HG03565 (cell line): ENCODE measurements around the gene PSMD14.
"Not testable (repeated sequence)": the region's sequence is repeated elsewhere in the genome, so short reads cannot be mapped to it uniquely, and the experiment has no call there.

ENCODE experiments used
- ATAC-seq: cut with Tn5 transposase; IDR thresholded peaks from one replicate; pipeline ENCODE4 v1.9.1; 2021; ENCODE audit warnings: mild to moderate bottlenecking, moderate library complexity; ENCODE audit not compliant: unreplicated experiment

Gene PSMD14

DNA sequence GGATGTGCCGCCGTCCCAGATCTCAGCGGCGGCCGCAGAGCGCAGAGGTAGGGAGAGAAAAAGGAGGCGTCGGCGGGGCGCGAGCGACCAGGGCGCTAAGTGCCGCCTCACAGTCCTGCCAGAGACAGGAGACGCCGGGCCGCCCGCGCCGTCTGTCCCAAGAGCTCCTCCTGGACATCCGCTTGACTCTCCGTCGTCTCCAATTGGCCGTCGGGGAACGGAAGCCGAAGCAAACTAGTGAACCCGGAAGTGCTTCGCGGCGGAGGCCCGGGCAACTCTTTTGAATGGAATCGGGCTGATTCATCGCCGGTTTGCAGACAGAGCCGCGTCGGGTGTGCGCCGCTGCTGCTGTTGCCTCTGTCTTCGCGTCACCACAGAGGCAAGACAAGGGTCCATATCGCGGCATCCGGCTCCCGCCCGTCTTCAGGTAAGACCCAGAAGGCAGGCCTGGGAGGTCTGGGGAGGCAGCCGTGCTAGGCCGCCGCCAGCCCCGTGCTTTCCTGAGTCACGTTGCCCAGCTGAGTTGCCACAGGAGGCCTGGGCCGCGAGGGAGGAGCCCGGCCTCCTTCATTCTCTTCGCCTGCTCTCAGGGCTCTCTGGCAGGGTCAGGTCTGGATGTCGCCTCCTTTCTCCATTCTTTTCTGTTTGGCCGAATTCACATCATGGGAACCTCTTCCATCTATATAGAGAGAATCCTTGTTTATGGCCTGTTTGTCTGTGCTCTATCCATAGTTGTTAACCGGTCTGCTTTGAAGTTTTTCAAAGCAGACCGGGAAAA is at the start of gene PSMD14:
TSS of gene PSMD14 (plus strand) at position 248 of the 778 bp plus-strand sequence. CDS start 10,401 bp downstream, outside the sequence.
- ATAC-seq = peak; percentile 92

DNA sequence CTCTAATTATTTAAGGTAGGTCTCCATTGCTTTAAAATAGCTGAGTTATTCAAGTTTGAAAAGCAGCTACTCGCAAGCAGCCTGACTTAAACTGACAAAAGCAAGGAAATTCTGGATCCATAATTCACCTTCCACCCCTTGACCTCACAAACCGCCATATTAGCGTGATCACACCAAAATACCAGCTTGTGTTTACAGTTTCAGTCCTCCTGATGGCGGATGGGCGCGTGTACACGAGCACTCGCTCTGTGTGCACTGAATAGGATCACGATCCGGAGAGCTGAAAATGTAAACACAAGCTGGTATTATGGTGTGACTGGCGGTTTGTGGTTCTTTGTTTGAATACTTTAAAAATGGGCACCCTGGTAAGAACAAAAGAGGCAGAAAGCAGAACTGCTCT is 42.4 kb upstream of the PSMD14 start:
- ATAC-seq = no peak

GRCh38 chr2:161269111-161269510 is 39.1 kb upstream of the PSMD14 start:
- ATAC-seq = no peak

DNA sequence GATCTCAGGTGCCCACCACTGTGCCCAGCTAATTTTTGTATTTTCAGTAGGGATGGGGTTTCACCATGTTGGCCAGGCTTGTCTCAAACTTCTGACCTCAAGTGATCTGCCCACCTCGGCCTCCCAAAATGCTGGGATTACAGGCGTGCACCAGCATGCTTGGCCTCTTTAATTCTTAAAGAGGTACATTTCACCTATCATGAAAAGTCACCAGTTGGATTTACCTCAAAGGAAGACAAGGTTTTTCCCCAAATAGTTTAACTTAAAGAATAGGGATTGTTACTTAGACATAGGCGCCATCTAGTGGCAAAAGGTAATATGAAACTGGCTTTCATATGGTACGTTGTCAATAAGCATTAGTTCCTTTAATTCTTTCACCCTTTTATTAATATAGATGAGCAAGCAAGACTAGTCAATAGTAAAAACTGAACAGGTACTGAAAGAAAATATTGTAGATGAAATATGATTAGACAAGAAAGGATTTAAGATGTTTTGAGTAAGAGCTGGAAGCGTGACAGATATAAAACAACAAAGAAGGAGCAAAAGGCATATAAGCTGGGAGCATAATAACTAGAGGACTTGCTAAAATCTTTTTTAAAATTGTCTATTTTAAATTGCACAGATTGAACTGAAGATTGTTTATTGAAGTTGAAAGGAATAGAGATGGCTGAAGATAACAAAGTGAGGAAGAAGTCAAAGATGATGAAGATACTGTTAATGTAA is 35.0 kb upstream of the PSMD14 start:
- ATAC-seq = peak; percentile 79

- ATAC-seq = not testable (repeated sequence)
Measured at GRCh38 chr2:161278564-161279229, 29.5 kb upstream of the PSMD14 start.

DNA sequence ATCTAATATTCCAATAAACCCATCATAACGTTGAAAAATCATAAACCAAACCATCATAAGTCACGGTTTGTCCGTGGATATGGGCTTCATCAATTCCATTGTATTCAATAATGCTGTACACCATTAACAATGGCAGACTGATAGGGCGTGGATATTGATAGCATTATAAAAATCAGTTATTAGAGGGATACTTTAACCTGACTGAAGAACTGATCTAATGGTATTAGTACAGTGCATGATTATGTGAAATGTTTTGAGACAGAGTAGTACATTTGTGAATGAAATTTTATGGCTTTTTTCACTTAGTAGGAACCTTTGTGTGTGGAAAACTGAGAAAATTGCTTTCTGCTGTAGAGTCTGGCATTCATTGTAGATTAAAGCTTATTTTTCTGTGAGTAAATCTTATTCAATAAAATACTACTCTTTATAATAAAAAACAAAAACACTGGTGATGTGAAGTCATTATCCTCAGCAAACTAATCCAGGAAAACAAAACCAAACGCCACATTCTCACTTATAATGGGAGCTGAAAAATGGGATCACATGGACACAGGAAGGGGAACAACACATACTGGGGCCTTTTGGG is 28.9 kb upstream of the PSMD14 start:
- ATAC-seq = not testable (repeated sequence)

DNA sequence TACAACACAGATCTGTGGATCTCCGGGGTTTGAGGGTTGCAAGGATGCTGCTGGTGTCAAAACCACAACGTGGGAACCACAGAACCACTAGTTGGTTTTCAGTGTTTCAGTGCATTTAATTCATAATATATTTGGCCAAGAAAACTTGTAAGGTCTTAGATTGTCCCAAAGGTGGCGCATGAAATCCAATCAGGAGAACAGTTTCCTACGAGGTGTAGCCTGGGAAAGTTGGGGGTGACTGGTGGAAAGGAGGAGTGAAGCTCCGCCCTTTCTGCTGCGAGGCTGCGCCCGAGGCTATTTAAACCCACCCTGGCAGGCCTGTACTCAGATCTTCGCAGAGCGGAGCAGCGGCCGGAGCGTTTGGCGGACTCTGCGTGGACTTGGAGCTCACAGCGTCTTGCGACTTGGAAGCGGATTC is 27.3 kb upstream of the PSMD14 start:
- ATAC-seq = not testable (repeated sequence)

- ATAC-seq = not testable (repeated sequence)
Measured at GRCh38 chr2:161281615-161282310, 26.5 kb upstream of the PSMD14 start.

GRCh38 chr2:161282311-161282644 is 25.9 kb upstream of the PSMD14 start:
- ATAC-seq = not testable (repeated sequence)

DNA sequence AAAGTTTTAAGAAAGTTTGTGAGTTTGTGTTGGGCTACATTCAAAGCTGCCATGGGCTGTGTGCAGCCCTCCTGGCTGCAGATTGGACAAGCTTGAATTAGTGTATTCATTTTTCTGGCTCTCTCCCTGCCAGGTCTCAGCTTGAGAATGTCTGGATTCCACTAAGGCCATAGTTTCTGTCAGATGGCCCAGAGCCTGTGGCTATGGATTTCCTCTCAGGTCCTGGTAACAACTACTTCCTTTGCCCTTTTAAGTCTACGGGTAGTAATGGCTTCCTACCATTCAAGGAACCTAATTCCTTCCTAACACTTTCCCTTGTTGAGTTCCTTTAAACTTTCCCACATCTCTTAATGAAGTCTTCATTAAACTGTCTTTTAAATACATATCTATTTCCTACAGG is 24.3 kb upstream of the PSMD14 start:
- ATAC-seq = no peak

DNA sequence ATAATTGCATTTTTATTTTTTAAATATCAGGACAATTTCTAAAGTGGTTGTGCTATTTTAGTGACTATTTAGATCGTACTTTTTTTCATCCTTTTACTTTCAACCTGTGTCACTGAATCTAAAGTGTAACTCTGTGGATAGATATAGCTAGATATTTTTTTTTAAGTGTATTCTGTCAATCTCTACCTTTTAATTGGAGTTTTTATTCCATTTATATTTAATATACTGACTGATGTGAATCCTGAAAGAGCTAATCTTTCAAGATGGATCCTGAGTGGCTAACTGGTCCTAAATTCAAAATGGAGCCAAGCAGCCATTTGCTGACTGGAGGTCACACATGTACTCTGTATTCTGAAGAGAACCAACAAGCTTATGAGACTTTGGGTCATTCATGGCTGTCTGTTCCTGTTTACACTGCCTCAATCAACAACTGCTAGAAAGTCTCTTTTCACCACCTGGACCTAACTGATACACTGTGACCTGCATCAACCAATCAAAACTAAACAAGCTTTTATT is 4.6 kb upstream of the PSMD14 start:
- ATAC-seq = no peak

- ATAC-seq = no peak
Measured at GRCh38 chr2:161306919-161307318, 1.3 kb upstream of the PSMD14 start.

DNA sequence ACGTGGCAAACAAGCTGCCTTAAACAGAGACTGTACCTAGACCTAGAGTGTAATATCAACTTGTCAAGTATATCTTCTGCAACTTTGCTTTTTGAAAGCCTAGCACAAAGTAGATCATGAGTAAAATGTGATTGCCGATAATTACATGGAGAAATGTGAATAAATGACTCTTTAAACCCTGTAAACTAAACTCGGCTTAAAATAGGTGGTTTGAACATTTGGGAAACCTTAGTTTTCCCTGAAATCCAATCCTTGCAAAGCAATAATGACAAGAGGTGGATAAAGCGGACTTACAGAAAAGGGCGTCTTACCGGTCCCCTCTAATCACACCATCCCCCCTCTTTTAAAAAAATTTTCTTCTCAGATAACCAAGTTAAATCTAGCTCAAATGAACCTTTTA is 549 bp upstream of the PSMD14 start:
- no peak for ATAC-seq

DNA sequence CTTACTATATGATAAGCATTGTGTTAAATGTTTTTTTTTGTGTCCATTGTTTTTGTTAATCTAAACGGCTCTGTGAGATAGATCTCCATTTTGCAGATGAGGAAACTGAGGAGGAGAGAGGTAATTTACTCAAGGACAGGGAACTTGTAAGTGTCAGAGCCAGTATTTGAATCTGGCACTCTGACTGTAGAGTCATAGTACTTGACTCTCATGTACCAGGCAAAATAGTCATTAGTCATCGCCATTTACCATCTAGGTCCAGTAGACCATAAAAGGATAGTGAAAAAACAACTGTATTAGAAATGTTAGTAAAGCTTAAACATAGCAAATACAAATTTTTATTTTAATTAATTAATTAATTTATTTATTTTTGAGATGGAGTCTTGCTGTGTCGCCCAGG is 4.8 kb downstream of the PSMD14 start:
- ATAC-seq = no peak

- no peak for ATAC-seq
Measured at GRCh38 chr2:161315380-161315779, 7.2 kb downstream of the PSMD14 start.

GRCh38 chr2:161316701-161317100 is 8.5 kb downstream of the PSMD14 start:
- ATAC-seq = no peak

DNA sequence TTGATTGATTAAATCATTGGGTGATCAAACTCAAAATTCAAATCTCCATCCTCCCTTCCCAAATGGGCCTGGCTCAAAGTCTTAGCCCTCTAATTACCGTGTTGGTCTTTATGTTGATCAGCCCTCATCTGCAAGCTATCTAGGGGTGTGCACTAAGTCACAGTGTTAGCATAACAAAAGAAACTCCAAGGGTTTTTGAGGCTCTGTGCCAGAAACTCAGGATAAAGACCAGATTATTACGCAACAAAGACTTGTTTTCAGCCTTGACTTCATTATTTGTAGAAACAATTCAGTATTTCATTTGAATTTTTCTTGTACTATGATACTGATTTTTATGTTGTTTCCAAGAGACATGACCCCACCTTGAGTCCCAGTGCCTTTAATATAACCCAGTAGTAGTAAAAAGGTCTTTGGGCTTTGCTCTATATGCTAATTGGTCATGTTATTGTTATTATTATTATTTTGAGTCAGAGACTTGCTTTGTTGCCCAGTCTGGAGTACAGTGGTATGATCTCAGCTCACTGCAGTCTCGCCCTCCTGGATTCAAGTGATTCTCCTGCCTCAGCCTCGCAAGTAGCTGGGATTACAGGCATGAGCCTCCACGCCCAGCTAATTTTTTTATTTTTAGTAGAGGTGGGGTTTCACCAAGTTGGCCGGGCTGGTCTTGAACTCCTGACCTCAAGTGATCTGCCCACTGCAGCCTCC is 13.9 kb downstream of the PSMD14 start:
- no peak for ATAC-seq

DNA sequence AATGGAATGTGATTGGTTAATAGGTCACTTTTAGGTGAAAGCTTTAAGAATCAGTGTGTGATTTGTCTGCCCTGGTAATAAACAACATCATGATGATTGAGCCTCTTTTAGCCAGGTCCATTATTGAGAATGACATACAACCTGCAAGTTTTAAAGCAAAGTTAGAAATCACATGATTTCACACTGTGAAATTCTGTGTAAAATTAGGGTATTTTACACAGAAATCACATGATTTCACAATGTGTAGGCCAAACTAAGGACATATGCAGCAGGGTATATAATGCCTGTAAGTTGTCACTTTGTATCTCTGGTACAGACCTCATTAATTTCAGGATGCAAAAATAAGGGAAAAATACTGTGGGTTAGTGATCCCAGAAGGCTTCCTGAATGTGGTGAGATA is 16.7 kb downstream of the PSMD14 start:
- no peak for ATAC-seq

GRCh38 chr2:161327582-161327981 is 19.4 kb downstream of the PSMD14 start:
- no peak for ATAC-seq

- no peak for ATAC-seq
Measured at GRCh38 chr2:161332371-161332967, 24.2 kb downstream of the PSMD14 start.
